ENCODE measurements around the gene TSFM.
A peak's percentile ranks its signal among the peaks of the same experiment; 100 is the strongest.

Gene TSFM

DNA sequence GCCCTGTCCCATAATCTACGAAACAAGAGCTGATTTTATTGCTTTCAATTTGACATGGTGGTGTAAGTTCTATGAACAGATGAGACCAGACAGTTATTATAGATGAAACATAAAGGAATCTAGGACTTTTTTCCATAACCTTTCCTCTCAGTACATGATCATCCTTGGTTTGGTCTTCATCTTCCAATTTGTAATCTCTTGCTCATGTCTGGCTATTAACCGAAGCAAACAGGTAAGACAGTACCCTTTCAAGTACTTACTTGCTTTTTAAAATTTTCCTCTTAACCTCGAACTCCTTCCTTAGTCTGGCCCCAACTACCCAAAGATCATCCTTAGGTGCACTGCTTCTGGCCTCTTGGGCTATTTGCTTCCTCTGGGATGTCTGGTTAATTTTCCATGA, 36.6 kb upstream of the TSFM start:
- no peak for DNase-seq

DNA sequence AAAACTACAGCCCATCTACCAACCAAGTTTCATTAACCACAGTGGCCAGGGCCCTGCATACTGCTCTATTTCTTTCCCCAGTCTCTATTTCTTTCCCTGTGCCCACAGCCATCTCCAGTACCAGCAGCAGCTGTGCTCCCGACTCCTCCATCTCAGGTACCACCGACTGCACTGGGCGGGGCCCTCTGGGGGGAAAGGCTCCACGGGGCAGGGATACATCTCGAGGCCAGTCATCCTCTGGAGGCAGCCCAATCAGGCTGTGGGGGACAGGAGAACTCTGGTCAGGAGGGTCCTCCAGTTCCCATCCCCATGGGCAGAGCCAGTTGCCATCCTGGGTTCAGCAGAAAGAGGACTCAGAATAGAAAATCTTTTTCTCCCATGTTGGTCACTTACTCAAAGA, 33.5 kb upstream of the TSFM start:
- no peak for DNase-seq

DNA sequence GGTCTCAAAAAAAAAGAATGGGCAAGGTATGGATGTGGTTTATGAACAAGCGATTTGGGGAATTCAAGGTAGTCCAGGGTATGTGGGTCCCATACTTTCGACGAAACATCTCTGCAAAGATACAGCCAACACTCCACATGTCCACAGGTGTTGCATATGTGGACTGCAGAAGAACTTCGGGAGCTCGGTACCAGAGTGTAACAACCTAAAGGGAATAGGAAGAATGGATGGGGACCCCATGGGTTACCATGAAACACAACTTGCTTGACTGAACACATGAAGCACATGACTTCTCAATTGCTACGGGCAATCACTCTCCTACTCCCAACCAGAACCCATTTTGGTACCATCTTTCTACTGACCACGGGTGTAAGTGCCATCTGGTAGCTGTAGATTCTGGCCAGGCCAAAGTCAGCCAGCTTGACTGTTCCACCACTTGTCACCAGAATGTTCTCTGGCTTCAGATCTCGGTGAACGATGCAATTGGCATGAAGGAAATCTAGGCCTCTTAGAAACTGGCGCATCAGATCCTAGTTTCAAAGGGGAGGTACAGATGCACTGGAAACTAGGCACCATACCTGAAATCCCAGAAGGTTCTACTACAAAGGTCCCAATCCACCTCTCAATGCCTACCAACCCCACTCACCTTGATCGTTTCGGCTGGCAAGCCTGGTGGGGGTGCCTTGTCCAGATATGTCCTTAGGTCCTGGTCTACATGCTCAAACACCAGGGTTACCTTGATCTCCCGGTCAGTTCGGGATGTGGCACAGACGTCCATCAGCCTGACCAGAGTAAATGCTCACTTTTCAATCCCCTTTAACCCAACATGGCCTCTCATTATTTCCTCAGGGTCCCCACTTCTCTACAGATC, 31.8 kb upstream of the TSFM start:
- no peak for DNase-seq

DNA sequence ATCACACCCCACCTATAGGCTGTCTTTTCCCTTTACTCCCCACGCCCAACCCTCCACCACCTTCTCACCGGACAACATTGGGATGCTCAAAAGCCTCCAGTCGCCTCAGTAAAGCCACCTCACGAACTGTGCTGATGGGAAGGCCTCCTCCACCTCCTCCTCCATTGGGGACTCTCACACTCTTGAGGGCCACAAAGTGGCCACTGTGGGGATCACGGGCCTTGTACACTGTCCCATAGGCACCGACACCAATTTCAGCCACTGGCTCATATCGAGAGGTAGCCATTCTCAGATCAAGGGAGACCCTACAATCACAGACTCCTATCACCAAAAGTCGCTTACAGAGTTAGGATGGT, 31.2 kb upstream of the TSFM start:
- no peak for DNase-seq

DNA sequence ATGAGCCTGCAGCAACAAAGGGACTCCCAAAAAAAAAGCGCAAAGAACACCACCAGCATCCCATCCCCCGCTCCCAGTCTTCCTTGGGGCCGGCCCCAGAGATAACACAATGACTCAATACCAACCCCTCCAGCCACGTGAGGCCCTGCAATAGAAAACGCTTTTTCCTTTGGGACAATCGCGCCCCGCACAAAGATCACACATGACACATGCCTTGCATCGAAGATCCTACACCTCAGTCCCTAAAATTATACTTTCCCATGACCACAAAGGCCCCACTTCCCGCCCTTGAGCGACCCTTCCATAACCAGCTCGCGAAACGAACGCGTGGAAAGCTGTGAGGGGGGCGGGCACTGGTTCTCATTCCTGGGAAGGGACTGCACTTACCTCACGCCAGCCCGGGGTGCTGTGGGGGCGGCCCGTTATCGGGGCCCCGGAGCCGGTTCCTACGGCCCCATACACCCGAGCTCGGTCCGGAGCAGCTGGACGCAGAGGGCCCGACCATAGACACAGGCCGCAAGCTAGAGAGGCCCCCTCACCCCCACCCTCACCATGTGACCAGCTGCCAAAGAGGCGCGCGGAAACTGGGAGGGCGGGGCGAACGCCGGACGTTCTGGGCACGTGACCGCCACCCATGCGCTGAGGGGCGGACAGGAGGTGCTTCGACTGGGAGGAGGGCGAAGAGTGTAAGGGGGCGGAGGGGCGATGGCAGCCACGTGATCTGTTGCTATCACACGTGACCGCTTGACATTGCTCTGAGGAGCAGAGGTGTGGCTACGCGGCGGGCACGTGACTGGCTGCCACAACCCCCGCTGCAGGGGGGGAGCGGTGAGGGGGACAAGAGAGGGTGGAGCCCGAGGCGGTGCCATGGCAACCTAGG, 30.6 kb upstream of the TSFM start, which contains the start of gene CDK4:
TSS of gene CDK4 (minus strand) at position 523 of the 880 bp plus-strand sequence. CDS start 593 bp downstream, outside the sequence.
- peak; percentile 98 to 100 (median 99) for DNase-seq

DNA sequence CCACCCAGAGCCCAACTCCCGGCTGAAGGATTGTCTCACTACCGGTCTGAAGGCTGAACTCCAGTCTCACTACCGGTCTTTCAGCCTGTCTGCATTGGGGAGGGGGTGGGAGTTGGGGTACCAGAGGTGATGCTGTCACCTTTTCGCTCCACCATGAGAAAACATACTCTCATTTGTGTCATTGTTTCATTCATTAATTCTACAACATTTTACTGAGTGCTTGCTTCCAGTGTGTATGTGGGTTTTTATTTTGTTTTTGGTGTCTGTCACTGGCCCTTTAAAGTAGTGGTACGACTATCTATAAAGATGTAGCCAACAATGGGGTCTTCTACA, 30.0 kb upstream of the TSFM start:
- no peak for DNase-seq

DNA sequence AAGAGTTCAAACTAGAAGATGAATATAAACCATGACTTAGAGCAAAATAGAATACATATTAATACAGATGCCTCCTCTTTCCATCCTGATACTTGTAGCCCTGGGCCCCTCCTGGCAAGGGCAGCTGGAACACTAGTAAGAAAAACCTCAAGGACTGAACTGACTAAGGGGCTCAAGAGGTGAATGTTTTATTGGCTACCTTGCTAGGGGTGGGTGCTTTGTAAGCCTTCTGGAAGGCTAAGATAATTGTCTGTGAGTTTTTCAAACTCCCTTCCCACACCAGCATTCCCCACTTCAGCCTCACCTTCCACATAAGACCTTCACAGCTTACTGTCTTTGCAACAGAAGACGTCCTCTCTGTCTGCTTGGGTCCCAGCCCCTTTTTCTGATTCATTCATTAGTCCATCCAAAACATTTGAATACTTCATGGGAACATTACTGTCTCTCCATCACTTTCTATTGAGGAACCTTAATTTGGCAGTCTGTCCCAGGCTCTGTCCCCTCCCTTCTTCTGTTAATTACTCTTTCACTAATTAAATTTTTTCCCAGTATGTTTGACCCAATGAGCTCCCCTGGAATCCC, 28.7 kb upstream of the TSFM start:
- no peak for DNase-seq

DNA sequence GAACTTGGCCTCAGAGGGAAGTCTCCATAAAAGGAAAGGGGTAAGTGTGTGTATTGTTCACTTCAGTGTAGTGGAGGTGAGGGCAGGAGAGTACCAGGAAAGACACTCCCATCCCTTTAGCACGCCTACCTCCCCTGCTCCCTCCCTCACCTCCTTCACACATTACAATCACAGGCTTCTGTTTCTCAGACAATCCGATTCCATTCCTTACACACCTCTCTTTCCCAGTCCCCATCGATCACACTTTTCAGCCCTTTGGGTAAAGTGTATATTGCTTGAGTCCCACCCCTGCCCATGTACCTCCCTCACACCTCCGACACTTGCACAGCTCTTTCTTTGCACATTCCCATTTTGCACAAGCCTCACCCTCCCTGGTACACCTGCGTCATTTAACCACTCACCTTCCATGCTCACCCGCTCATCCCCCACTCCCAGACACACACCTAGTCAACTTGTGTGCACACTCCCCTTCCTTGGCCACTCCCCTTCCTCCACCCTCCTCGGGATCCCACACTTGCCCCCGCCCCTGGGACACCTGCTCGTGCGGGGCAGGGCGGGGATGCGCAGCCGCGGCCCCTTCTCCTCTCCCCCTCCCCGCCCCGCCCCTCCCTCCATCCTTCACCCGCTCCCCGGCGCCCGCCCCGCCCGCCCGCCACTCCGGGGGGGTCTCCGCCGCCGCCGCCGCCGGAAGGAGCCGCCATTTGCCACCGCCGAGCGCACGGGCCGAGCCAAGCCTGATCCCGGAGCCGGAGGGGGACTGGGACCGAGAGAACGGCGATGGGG, 28.0 kb upstream of the TSFM start, which contains the start of gene MARCHF9:
TSS of gene MARCHF9 (plus strand) at position 693 of the 783 bp plus-strand sequence. CDS start 426 bp downstream, outside the sequence.
- peak in 4 of 14 donors; percentile 26 to 68 (median 30) for DNase-seq

DNA sequence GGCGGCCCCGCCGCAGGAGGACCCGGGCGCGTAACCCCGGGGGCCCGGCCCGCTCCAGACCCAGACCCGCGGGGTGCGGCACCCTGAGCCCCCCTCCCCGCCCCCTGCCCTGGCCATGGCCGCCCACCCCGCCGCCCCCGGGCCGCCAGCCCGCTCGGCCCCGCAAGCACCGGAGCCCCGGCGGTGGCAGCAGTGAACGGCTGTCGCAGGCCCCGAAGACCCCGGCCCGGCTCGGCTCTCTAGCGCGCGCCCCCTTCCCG, 27.5 kb upstream of the TSFM start:
- DNase-seq, result peak in 1 of 14 donors; percentile 49

DNA sequence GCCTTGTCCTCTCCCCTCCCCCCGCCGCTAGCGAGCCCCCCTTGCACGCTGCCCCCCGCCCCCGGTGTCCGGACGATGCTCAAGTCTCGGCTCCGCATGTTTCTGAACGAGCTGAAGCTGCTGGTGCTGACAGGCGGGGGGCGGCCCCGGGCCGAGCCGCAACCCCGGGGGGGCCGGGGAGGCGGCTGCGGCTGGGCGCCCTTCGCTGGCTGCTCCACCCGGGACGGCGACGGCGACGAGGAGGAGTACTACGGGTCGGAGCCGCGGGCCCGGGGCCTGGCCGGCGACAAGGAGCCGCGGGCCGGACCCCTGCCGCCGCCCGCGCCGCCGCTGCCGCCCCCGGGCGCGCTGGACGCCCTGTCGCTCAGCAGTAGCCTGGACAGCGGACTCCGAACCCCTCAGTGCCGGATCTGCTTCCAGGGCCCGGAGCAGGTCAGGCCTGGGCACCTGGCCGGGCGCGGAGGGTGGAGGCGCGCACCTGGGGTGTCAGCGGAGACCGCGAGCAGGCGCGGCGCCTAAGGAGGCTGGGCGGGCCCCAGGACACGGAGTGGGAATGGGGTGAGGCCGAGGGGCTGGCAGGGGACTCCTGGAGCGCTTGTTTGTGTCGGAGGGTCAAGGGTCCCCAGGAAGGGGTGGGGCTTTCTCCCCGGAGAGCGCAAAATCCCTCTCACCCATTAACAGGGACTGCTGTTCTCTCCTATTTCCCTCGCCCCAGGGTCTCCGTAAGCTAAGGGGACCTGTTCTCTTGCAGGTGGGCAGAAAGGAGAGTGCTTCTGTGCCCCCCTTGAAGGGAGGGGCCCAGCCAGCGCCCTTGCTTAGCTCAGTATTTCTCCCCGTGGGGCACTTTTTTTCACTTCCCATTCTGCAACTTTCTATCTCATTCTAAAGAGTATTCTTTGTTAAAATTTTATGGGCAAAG, 26.9 kb upstream of the TSFM start:
- no peak for DNase-seq

DNA sequence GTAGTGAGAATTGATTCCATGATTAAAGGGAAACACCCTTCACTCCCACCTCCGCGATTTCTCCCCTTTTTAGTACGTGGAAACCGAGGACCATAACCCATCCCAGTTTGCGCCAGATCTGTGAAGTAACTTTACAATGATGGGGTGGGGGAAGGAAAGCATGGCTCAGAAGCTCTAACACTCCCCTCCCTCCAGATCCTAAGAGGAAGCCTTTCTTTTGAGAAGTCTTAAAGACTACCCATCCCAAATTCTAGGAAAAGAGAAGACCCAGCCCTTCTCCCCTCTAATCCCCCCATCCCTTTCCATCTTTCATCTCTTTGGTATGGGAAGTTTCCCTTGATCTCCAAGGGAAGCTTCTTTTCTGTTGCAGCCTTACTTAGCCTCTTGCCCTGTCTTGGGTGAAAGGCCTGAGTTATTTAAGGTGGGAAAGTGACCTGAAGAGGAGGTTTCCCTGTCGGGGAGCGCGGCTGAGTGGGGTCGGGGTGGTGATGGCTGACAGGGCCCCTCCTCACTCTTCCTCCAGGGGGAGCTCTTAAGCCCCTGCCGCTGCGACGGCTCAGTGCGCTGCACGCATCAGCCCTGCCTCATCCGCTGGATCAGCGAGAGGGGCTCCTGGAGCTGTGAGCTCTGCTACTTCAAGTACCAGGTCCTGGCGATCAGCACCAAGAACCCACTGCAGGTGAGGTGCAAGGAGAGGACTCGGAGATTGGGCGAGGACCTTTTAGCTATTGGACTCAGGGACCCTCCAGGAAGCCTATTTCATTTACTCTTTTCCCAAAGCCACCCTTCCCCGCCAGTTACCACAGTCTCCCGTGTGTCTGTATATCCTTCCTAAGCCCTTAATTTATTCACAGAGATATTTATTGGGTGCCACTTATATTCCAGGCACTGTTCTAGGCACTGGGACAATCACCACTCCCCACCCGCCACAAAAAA, 25.9 kb upstream of the TSFM start:
- peak in 2 of 14 donors; percentile 3 to 10 for DNase-seq

DNA sequence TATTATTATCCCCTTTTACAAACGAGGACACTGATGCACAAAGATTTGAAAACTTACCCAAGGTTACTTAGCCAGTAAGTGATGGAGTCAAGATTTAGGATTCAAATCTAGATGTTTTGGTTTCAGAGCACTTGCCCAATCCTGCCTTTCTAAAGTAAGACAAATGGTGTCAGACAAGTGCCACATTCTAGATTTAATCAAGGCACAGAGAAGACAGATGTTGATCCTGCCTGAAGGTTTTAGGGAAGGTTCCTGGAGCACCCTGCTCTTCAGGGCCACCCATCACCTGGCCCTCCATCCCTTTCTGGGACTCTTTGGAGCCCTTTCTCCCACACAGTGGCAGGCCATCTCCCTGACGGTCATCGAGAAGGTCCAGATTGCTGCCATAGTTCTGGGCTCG, 24.8 kb upstream of the TSFM start:
- DNase-seq, result no peak

DNA sequence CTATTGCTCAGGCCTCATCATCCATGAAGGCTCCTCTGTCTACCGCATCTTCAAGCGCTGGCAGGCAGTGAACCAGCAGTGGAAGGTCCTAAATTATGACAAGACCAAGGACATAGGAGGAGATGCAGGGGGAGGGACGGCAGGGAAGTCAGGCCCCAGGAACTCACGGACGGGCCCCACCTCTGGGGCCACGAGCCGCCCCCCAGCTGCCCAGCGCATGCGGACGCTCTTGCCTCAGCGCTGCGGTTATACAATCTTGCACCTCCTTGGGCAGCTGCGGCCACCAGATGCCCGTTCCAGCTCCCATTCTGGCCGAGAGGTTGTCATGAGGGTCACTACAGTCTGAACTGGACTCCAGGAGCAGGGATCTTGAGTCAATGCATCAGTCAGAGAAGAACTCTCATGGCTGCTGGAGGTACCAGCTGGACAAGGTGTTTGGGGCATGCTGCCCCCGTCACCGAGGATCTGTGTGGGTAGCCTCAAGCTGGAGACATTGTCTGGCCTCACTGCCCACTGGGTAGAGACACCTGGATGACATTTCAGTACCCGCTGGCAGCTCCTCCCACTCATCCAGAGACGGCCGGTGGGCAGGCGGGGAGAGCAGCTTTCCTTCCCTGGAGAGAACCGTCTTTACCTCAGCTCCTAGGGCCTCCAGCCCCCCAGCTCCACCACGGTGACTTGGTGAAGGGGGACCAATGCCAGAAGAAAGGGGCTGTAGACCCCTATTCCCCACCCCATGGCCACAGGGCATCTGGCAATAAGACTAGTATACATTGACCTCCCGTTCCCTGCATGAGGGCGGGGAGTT, 23.8 kb upstream of the TSFM start:
- DNase-seq, result no peak

DNA sequence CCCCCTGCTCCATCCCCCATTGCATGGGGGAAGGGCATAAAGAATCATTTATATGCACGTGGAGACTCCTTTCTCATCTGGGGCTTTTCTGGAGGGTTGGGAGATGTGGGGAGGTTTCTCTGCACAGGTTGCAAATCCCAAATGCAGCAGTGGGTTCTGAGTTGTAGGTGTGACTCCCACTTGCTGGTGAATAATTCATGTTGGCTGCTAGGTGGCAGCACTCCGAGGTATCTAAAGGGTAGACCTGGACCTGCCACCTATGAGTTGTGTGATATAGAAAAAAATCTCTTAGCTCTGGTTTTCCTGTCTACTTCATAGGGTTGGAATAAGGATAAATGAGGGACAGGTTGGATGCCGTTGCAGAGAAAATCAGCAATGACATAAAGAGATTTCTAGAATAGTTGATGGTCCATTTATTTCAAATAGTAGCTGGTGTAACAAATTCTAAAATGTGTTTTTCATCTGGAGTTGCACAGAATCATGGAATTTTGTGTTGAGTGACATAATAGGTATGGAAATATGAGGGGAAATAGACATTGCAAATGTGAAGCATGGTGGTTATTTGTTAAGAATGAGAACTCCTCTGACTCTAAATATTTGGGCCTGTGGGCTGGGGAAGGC, 23.1 kb upstream of the TSFM start:
- DNase-seq, result no peak

DNA sequence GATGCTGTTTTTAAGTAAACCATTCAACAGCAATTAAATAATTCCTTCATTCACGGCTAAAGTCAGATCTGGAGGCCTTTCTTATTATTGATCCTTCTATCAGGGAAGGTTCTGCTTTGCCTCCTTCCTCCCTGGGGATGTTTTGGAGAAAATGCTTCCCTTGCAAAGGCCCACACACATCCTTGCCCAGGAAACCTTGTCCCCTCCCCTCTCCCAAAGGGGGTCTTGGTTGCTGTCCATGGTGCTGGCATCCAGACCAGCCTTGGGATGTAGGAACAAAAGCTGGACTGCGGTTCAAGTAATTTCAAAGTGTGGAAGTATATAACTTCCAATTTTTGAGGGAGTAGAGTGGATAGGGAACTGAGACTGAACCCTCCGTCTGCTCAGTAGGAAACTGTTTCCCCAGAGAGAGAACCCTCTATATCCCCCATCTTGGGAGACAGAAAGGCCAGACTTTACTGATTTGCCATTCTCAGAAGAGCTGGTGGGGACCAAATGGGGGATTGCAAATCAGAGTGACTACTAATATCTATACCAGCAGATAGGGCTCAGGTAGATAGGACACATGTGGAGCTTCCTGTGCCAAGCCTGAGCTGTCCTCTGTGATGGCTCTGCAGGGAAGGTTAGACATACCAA, 22.1 kb upstream of the TSFM start:
- DNase-seq, result no peak

DNA sequence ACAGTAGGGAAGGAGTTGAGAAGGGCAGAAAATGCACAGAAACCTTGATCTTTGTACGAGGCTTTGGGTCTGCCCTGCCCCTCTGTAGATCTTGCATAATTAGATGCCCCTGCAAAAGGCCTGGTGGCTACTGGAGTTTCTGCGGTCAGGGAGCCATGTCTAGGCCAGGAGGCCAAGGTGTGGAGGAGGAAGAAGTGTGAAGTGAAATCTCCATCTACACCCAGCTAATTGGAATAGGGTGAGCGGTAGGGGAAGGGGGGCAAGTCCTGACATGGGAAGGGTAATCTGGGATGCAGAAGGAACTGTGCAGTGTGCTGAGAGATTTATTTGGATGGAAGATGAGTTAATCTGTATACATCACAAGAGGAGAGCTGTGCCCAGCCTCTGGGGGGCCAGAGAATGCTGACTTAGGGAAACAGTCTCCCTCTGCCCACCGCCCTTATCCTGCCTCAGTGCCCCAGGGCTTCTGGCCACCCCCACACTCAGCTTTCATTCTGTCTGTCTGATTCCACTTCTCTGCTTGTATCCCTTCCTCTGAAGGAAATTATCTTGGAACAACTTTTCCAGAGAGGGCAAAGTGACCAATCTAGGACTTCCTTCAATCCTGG, 21.1 kb upstream of the TSFM start:
- DNase-seq, result no peak

DNA sequence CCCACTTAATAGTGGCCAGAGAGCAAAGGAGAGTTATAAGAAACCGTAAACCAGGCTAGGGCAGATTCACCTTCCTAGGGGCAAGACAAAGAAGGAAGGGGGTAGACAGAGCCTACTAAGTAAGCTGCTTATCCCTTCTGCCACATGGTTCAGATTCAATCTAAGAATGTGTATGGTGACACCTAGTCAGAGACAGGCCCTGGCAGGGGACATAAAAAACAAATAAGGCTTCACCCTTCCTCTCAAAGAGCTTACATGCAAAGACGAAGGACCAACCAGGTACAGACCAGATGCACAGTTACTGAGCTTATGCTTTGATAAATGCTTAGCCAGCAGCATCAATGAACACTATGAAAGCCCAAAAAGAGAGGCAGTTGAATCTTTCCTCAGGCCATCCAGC, 20.1 kb upstream of the TSFM start:
- no peak for DNase-seq
